ENCODE data around the gene ZNF692.

Gene ZNF692

DNA sequence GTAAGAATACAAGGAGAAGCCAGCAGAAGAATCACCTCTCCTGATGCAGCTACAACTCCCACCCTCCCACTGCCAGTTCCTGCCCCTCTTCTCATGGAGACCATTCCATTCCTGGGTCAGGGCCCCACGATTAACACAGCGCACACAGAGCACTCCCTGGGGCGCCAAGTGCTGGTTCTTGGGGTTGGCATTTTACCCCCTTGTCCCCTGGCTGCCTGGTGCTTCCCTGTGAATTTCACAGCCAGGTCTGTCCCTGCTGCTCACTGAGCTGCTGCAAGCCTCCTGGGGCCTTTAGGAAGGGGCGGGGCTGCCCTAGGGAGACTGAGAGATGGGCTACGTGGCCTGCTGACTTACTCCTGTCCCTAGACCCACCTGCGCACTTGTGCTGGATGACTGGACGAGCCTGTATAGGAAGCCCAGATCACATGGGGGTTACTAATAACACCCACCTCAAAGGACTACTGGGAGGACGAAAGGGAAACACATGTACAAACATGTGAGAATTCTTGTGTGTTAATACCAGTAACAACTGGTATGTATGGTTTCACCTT is 16.0 kb downstream of the ZNF692 start:
- TF ChIP-seq, protein P1, sequence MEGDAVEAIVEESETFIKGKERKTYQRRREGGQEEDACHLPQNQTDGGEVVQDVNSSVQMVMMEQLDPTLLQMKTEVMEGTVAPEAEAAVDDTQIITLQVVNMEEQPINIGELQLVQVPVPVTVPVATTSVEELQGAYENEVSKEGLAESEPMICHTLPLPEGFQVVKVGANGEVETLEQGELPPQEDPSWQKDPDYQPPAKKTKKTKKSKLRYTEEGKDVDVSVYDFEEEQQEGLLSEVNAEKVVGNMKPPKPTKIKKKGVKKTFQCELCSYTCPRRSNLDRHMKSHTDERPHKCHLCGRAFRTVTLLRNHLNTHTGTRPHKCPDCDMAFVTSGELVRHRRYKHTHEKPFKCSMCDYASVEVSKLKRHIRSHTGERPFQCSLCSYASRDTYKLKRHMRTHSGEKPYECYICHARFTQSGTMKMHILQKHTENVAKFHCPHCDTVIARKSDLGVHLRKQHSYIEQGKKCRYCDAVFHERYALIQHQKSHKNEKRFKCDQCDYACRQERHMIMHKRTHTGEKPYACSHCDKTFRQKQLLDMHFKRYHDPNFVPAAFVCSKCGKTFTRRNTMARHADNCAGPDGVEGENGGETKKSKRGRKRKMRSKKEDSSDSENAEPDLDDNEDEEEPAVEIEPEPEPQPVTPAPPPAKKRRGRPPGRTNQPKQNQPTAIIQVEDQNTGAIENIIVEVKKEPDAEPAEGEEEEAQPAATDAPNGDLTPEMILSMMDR (IDR thresholded peaks at IDR 0.05): no peak

DNA sequence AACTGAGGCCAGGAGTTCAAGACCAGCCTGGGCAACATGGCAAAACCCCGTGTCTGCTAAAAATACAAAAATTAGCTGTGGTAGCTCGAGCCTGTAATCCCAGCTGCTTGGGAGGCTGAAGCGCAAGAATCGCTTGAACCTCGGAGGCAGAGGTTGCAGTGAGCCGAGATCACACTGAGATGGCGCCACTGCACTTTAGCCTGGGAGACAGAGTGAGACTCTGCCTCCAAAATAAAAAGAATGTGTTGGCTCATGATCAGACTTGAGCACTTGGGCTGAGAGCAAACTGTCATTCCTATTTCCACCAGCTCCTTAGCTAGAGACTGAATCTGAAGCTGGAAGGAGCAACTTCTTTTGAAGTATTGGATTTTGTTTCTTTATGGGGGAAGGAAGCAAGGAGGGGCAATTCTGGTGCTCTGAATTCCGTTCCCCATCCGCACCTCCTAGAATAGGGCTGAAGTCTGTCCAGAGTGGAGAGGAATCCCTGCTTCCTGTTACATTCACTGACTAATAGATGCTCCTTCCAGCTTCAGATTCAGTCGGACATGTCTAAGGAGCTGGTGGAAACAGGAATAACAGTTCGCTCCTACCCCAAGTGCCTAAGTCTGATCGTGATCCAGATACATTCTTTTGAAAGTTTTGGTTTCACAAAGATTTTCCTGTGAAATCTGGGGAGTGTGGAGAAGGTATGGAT is 17.0 kb downstream of the ZNF692 start:
- TF ChIP-seq, protein P1 (IDR thresholded peaks at IDR 0.05): peak; percentile 55

DNA sequence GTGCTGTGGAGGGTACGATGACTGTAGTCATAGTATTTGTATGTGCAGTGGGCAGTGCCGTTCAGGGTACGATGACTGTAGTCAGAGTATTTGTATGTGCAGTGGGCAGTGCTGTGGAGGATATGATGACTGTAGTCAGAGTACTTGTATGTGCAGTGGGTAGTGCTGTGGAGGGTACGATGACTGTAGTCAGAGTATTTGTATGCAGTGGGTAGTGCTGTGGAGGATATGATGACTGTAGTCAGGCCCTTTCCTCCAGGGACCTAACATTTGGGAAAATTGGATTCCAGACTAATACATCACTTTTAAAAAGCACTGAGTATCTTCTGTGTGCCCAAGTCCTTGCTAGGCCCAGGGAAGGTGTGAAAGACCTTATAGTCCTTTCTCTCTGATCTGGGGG is 17.9 kb downstream of the ZNF692 start:
- TF ChIP-seq, protein P1 (IDR thresholded peaks at IDR 0.05): no peak

DNA sequence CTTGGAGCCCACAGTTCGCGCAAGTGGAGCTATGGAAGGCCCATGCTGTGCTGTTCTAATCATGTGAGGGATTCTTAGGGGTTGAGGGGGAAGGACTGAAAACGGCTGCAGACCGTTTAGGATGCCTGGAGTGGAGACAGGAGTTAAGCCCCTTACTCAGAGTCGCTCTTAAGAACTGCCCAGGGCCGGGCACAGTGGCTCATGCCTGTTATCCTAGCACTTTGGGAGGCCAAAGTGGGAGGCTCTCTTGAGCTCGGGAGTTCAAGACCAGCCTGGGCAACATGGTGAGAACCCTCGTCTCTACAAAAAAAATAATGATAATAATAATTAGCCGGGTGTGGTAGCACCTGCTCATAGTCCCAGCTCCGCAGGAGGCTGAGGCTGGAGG is 19.7 kb downstream of the ZNF692 start:
- TF ChIP-seq, protein P1 (IDR thresholded peaks at IDR 0.05): no peak

DNA sequence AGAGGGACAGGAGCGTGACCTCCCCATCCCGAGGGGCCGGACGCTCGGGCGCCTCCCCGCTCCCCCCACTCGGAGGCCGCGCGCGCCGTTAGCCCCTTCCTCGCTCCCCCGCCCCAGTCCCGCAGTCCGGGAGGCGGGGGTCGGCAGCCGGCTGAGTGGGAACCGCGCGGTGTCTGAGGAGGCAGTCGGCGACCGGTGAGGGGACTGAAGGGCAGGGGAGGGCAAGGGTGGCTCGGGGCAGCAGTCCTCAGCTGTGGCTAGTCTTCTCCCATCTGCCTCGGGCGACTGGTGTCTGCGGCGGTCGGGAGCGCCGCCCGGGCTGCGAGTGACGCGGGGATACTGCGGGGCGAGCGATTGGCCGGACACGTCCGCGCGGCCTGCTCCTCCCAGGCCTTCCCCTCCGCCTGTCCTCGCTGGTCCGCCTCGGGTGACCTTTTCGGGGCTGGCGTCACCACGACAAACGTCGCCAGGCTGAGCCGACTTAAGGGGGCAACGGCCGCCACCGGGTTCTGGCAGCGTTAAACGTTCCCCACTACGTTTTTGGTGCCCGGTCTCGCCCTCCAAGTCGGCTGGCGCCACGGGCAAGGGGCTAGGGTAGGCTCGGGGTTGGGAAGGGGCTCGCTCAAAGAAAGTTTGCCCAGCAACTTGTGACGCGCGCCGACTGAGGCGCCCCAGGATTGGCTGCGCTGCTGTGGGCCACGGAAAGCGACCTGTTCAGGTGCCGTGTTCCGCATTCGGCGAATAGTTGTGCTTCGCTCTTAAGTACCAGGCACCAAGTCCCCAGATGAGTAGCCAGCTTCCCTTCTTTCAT is 20.3 kb downstream of the ZNF692 start:
- TF ChIP-seq, protein P1 (IDR thresholded peaks at IDR 0.05): no peak

DNA sequence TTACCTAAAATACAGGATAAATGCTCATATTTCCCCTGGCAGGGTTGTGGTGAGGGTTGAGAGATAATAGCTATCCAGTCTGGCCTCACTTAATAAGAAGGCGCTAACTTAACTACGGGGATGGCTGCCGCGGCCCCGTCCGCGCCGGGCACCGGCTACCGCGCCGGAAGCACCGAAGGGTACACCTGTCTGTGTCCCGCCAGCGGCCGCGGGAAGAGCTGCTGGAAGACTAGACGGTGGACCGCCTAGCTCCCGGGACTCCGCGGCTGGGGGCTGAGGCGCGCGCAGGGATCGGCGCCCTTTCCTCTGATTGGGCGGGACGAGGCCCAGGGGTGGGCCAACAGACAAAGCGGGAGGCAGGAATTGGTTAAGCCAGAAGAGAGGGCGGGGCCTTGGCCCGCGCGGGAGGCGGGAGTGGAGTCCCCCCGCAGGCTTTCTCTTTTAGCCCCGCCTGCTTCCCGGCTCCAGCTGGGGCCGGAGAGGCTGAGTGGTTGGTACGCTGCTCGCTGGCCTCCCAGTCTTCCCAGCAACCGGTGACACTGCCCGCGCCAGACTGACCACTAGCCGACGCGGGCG is 21.0 kb downstream of the ZNF692 start, which contains the start of gene ZNF672:
Gene ZNF672, plus strand, starts transcription at position 444 of the 576 bp plus-strand sequence. CDS start 9,051 bp downstream, outside the sequence.
- TF ChIP-seq, protein P1 (IDR thresholded peaks at IDR 0.05): no peak

DNA sequence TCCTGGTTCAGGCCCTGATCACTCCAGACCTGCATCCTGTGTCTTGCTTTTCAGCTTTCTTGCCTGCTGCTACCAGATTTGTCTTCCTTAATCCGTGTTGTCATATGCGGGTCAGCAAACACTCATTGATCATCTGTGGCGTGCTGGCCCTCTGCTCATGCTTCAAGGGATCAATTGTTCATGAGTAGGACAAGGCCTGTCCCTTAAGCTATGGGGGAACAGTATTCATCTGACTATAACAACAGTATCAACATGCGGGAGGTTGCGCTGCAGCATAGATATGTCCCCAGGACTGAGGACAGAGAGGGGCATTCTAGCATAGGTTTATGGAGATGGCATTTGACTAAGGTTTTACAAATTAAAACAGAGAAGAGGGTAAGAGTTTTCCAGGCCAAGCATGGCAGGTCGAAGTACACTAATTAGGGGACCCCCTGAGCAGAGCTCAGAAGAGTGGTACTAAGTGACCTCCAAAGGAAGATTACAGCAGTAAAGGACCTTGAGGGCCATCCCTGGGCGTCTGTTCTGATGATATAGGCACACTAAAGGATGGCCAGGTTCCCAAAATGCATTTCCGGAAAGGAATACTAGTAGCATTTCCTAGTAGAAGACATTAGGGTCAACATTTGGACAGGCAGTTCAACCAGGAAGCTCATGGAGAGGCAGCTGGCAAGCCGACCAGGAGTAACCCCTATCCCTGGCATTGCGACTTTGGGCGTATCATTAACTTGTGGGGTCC is 21.7 kb downstream of the ZNF692 start:
- TF ChIP-seq, protein P1 (IDR thresholded peaks at IDR 0.05): no peak
